GM12878 (cell line): ENCODE results near the gene OMP. TPM values are rescaled to one million over a fixed set of nuclear protein-coding genes. Genes with fewer than 3 reads are reported as not detected.

Source experiments
- ATAC-seq: fragments of 200-7000 bp; cut with Tn5 transposase; 3 replicates; pipeline ENCODE4 v1.9.1; 2020; ENCODE audit warnings: mild to moderate bottlenecking, moderate library complexity
- BruUV-seq: library from RNA; stranded (reverse); fragments of 400-500 nt; replicated peaks from 2 replicates; lab custom pipeline; 2021; lab: Mats Ljungman, UMichigan
- CTCF ChIA-PET: fragments of 300-600 bp; sonication (Branson Sonifier 250); formaldehyde crosslinking; extraction: SDS; loops from one replicate; lab custom pipeline; 2021; ENCODE audit warnings: inconsistent platforms; lab: Yijun Ruan, JAX
- POLR2A ChIA-PET: fragments of 350-600 bp; formaldehyde crosslinking; extraction: SDS; loops from one replicate; lab custom pipeline; 2021; ENCODE audit warnings: inconsistent platforms; lab: Charles Lee
- RAD21 ChIA-PET: fragments of 300-600 bp; sonication (Branson Sonifier 250); formaldehyde crosslinking; loops from one replicate; lab custom pipeline; 2023; ENCODE audit warnings: antibody characterized with exemption; ENCODE audit not compliant: unreplicated experiment; lab: Charles Lee
- SMC1A ChIA-PET: fragments of 300-600 bp; sonication (Branson Sonifier 250); formaldehyde crosslinking; loops from one replicate; lab custom pipeline; 2023; ENCODE audit not compliant: unreplicated experiment, uncharacterized antibody; lab: Charles Lee
- DNase-seq: peaks from one replicate; pipeline ENCODE4 v3.0.0-alpha.2; 2011; ENCODE audit warnings: low read depth, low spot score
- FAIRE-seq: peaks from 3 replicates; lab custom pipeline; 2011; peaks lifted over from hg19 to GRCh38; lab: Jason Lieb, UNC
- H2AFZ ChIP-seq: 2 replicates; pipeline ENCODE4 v1.6.0; 2011; ENCODE audit warnings: low read depth, low read length, control low read depth; ENCODE audit not compliant: control insufficient read depth
- H3K27ac ChIP-seq: 2 replicates; pipeline ENCODE4 v1.5.1; 2011; ENCODE audit warnings: control low read depth; ENCODE audit not compliant: control insufficient read depth, insufficient read depth
- H3K27me3 ChIP-seq, 2 experiments: replicated peaks in 1 of 2; 2 replicates each; pipeline versions ENCODE4 v1.6.0 to v1.6.1; 2011; ENCODE audit warnings: low read length in 1 of 2; ENCODE audit not compliant: control insufficient read depth in 2 of 2, insufficient read depth in 2 of 2
- H3K36me3 ChIP-seq, 2 experiments: 2 replicates each; pipeline ENCODE4 v1.5.1; 2011; ENCODE audit warnings: low read length in 1 of 2; ENCODE audit not compliant: control insufficient read depth in 2 of 2, insufficient read depth in 2 of 2
- H3K4me1 ChIP-seq: 2 replicates; pipeline ENCODE4 v1.6.1; 2011; ENCODE audit warnings: mild to moderate bottlenecking, low read length, moderate library complexity, mixed read lengths; ENCODE audit not compliant: control insufficient read depth, insufficient read depth
- H3K4me2 ChIP-seq: 2 replicates; pipeline ENCODE4 v1.6.0; 2011; ENCODE audit warnings: control low read depth; ENCODE audit not compliant: control insufficient read depth, insufficient read depth
- H3K4me3 ChIP-seq: fragments of 200-600 bp; sonication (generic); 2 replicates; pipeline ENCODE4 v1.5.1; 2016
- H3K79me2 ChIP-seq: 2 replicates; pipeline ENCODE4 v1.6.0; 2011; ENCODE audit warnings: low read length; ENCODE audit not compliant: control insufficient read depth, insufficient read depth
- H3K9ac ChIP-seq: 2 replicates; pipeline ENCODE4 v1.8.0; 2011; ENCODE audit warnings: low read length, control low read depth, mixed read lengths; ENCODE audit not compliant: control insufficient read depth, insufficient read depth
- H3K9me3 ChIP-seq: replicated peaks from 3 replicates; pipeline ENCODE4 v1.5.1; 2011; ENCODE audit warnings: mild to moderate bottlenecking, low read length; ENCODE audit not compliant: control insufficient read depth, insufficient read depth
- H4K20me1 ChIP-seq: 2 replicates; pipeline ENCODE4 v1.6.0; 2011; ENCODE audit not compliant: control insufficient read depth, insufficient read depth
- BCL3 ChIP-seq: IDR thresholded peaks from 2 replicates; pipeline ENCODE4 v1.6.1; 2011; ENCODE audit warnings: borderline replicate concordance, low read depth, mild to moderate bottlenecking, moderate library complexity, low read length; ENCODE audit not compliant: insufficient read depth, poor library complexity, severe bottlenecking
- BRCA1 ChIP-seq: IDR thresholded peaks from 2 replicates; pipeline ENCODE4 v1.6.1; 2011; ENCODE audit warnings: low read depth, low read length, improper control_type of control experiment
- CEBPB ChIP-seq, 2 experiments: fragments of 150-350 bp in 1 of 2; IDR thresholded peaks; 2 replicates each; pipeline ENCODE4 v1.6.1; 2012 to 2014; ENCODE audit warnings: low read depth in 2 of 2, low read length in 2 of 2, borderline replicate concordance in 1 of 2, inconsistent platforms in 1 of 2
- E2F8 ChIP-seq: fragments of 450-650 bp; IDR thresholded peaks from 2 replicates; pipeline ENCODE4 v1.6.1; 2018; ENCODE audit warnings: mild to moderate bottlenecking, low read depth, moderate library complexity; ENCODE audit not compliant: partially characterized antibody
- IRF4 ChIP-seq: IDR thresholded peaks from 2 replicates; pipeline ENCODE4 v1.6.1; 2011; ENCODE audit warnings: low read depth, low read length
- KLF5 ChIP-seq: fragments of 450-650 bp; IDR thresholded peaks from 2 replicates; pipeline ENCODE4 v1.6.1; 2014; ENCODE audit warnings: mild to moderate bottlenecking; ENCODE audit not compliant: partially characterized antibody
- RFX5 ChIP-seq: IDR thresholded peaks from 2 replicates; pipeline ENCODE4 v1.6.1; 2011; ENCODE audit warnings: low read depth, low read length, improper control_type of control experiment
- WGBS: methylation state at CpG from one replicate; pipeline ENCODE4 v1.1.6; 2016; ENCODE audit warnings: low lambda C conversion rate; ENCODE audit not compliant: insufficient replicate concordance, insufficient coverage; ENCODE audit errors: missing lambda C conversion rate; 5-methylcytosine and 5-hydroxymethylcytosine counted together
- in situ Hi-C: fragments of 300-500 bp; cut with MboI; formaldehyde crosslinking; loops from 9 replicates; pipeline ENCODE4 v1.14.3; 2018; ENCODE audit warnings: mixed read lengths
- intact Hi-C: fragments of 100-400 bp; cut with micrococcal nuclease; formaldehyde crosslinking; loops from one replicate; pipeline ENCODE4 v1.14.2; 2022; ENCODE audit not compliant: unreplicated experiment
- polyA plus RNA-seq, 11 experiments: library from polyadenylated mRNA; depleted of rRNA in 4 of 11; unstranded in 6 of 11; stranded (reverse) in 5 of 11; fragments of >200 nt; fragmentation: Nextera tagmentation in 4 of 11; fragmentation: Illumina TruSeq in 1 of 11; extraction: Ambion mirVana in 4 of 11; extraction: Trizol in 1 of 11; gene quantifications; 1 replicate in 1 of 11; 2 replicates in 10 of 11; pipeline versions ENCODE4 v1.2.1 to v1.2.3, GENCODE V29; 2011 to 2016; ENCODE audit warnings: inconsistent platforms in 2 of 11, missing spikeins in 2 of 11, low read depth in 1 of 11
- total RNA-seq, 4 experiments: library from RNA; depleted of rRNA in 3 of 4; stranded (reverse); fragments of >200 nt in 3 of 4; fragmentation: Illumina TruSeq in 1 of 4; extraction: Trizol in 1 of 4; gene quantifications; 2 replicates each; pipeline versions ENCODE4 v1.2.1 to v1.2.3, GENCODE V29; 2013 to 2021

Gene OMP
- total and polyA plus RNA-seq, 10 of the 15 experiments (the other 5 are each of a cell fraction or from before 2014, with no cell fraction given) = not detected

- in situ Hi-C loops = no loop called here
- Histone ChIP-seq H3K9me3 (no peaks in the 10 kb centered on the region), H3K4me3 (no peak overlapping the region), H4K20me1 (no peaks in the 10 kb centered on the region), H3K4me2 (no peak overlapping the region), H3K27ac (no peak overlapping the region), H3K4me1 (no peaks in the 10 kb centered on the region), H2AFZ (no peak overlapping the region), H3K79me2 (no peaks in the 10 kb centered on the region), H3K27me3 (no peaks in the 10 kb centered on the region; a peak in 2 of 4 replicates), H3K9ac (no peak overlapping the region), H3K36me3 (no peaks in the 10 kb centered on the region)
- ChIA-PET POLR2A (no interaction called here), RAD21 (no interaction called here), CTCF (interaction anchor here (0.7 to 2.8 kb wide), 2 partner anchors 9 to 483 kb away, joined by 3 to 20 read pairs; partner anchors contain the start of gene MYO7A), SMC1A (interaction anchor here (0.7 kb wide), 1 partner anchor 9 kb away, joined by 3 read pairs; no protein-coding TSS in a partner anchor)
- ATAC-seq (no peak), FAIRE-seq (no peak), DNase-seq (no peak)
- no TSS peak for BruUV-seq
- intact Hi-C loops = no loop called here
- TF ChIP-seq RFX5 = no peak
- TF ChIP-seq CEBPB (IDR thresholded peaks at IDR 0.05; ENCODE audit: borderline replicate concordance in 1 of 2, low read depth in 2 of 2, low read length in 2 of 2) = no peak
- no peak for TF ChIP-seq E2F8
- no peak for TF ChIP-seq BCL3
- TF ChIP-seq KLF5 = no peak
- no peak for TF ChIP-seq BRCA1
- TF ChIP-seq IRF4 = no peak
- 66% methylated on average over 17 of the region's 17 CpGs for WGBS
These were observed 15.4 kb downstream of the OMP start for GRCh38 chr11:77118086-77118485.
